Naive B cell (primary cell): ENCODE results near the gene TEP1. TPM values are rescaled to one million over a fixed set of nuclear protein-coding genes. Genes with fewer than 3 reads are reported as not detected.

Experiments
- ATAC-seq, 2 donors: fragments of 150-1000 bp; cut with Tn5 transposase; 2 replicates each; pipeline ENCODE4 v1.10.0; 2021; ENCODE audit warnings: low read depth in 2 of 2, mild to moderate bottlenecking in 2 of 2, moderate library complexity in 2 of 2
- DNase-seq: peaks from one replicate; pipeline ENCODE4 v3.0.0; 2022
- H3K27ac Mint-ChIP-seq, 6 donors: one replicate each; pipeline ENCODE4 v1.8.0; 2020 to 2022; ENCODE audit warnings: mild to moderate bottlenecking in 6 of 6, mixed read lengths in 6 of 6, moderate library complexity in 5 of 6, inconsistent platforms in 2 of 6
- H3K27me3 Mint-ChIP-seq, 3 donors: one replicate each; pipeline ENCODE4 v1.8.0; 2021 to 2022; ENCODE audit warnings: mixed read lengths in 3 of 3, mild to moderate bottlenecking in 1 of 3
- H3K36me3 Mint-ChIP-seq, 2 donors: one replicate each; pipeline ENCODE4 v1.8.0; 2020 to 2022; ENCODE audit warnings: mixed read lengths in 2 of 2, inconsistent platforms in 1 of 2, mild to moderate bottlenecking in 1 of 2
- H3K4me1 Mint-ChIP-seq, 3 donors: one replicate each; pipeline ENCODE4 v1.8.0; 2020 to 2022; ENCODE audit warnings: mixed read lengths in 3 of 3, inconsistent platforms in 1 of 3, mild to moderate bottlenecking in 1 of 3, moderate library complexity in 1 of 3
- H3K4me3 Mint-ChIP-seq, 8 donors: one replicate each; pipeline ENCODE4 v1.8.0; 2020 to 2022; ENCODE audit warnings: mild to moderate bottlenecking in 8 of 8, mixed read lengths in 8 of 8, moderate library complexity in 8 of 8, inconsistent platforms in 2 of 8
- H3K9me3 Mint-ChIP-seq, 7 donors: one replicate each; pipeline ENCODE4 v1.8.0; 2020 to 2022; ENCODE audit warnings: mixed read lengths in 7 of 7, mild to moderate bottlenecking in 5 of 7, inconsistent platforms in 2 of 7, moderate library complexity in 1 of 7
- polyA plus RNA-seq, 6 donors: library from polyadenylated mRNA; unstranded; fragments of 300-500 nt; fragmentation: Illumina TruSeq; gene quantifications; one replicate each; pipeline ENCODE4 v1.2.3, GENCODE V29; 2021; ENCODE audit warnings: low read depth in 6 of 6

Gene TEP1
- polyA plus RNA-seq, 6 donors from 2014 or later = 0.15 to 17.2 (median 7.7) TPM

GRCh38 chr14:20400589-20400964 is 12.7 kb downstream of the TEP1 start:
- no peak overlapping the region for H3K4me3 Mint-ChIP-seq
- H3K27ac Mint-ChIP-seq = peak overlapping the region in 2 of 6 donors; percentile 15 to 81
- H3K36me3 Mint-ChIP-seq = peaks cover 35 to 37% of the 10 kb centered on the region in 2 donors
- H3K9me3 Mint-ChIP-seq = no peaks in the 10 kb centered on the region
- H3K27me3 Mint-ChIP-seq = no peaks in the 10 kb centered on the region
- no peak for ATAC-seq
- peaks cover 5 to 20% (median 11%) of the 10 kb centered on the region in 3 donors for H3K4me1 Mint-ChIP-seq
- no peak for DNase-seq

- DNase-seq = no peak
- H3K4me1 Mint-ChIP-seq = peaks cover 0 to 16% (median 5%) of the 10 kb centered on the region in 3 donors
- H3K36me3 Mint-ChIP-seq = peaks cover 25 to 34% of the 10 kb centered on the region in 2 donors
- no peak for ATAC-seq
- H3K27me3 Mint-ChIP-seq = no peaks in the 10 kb centered on the region
- no peak overlapping the region for H3K27ac Mint-ChIP-seq
- no peaks in the 10 kb centered on the region for H3K9me3 Mint-ChIP-seq
- no peak overlapping the region for H3K4me3 Mint-ChIP-seq
These were observed 15.8 kb downstream of the TEP1 start for GRCh38 chr14:20397511-20397910.

- H3K27ac Mint-ChIP-seq = peak overlapping the region in 1 of 6 donors; percentile 89
These were observed 21.8 kb downstream of the TEP1 start for GRCh38 chr14:20391505-20391904.

GRCh38 chr14:20388159-20388558 is 25.1 kb downstream of the TEP1 start:
- Mint-ChIP-seq H3K4me3 (no peak overlapping the region), H3K27me3 (no peaks in the 10 kb centered on the region), H3K4me1 (peaks cover 5 to 20% (median 7%) of the 10 kb centered on the region in 3 donors), H3K27ac (peak overlapping the region in 3 of 6 donors; percentile 10 to 26 (median 21)), H3K9me3 (no peaks in the 10 kb centered on the region), H3K36me3 (peaks cover 12 to 41% of the 10 kb centered on the region in 2 donors)
- ATAC-seq = no peak
- no peak for DNase-seq

More at GRCh38 chr14:20391505-20391904, 21.8 kb downstream of the TEP1 start:
- ATAC-seq (no peak), DNase-seq (no peak)
- Mint-ChIP-seq H3K9me3 (no peaks in the 10 kb centered on the region), H3K27me3 (no peaks in the 10 kb centered on the region), H3K4me1 (peaks cover 7 to 20% (median 10%) of the 10 kb centered on the region in 3 donors), H3K36me3 (peaks cover 29 to 42% of the 10 kb centered on the region in 2 donors), H3K4me3 (no peak overlapping the region)

- peak; percentile 52 to 56 for ATAC-seq
- no peaks in the 10 kb centered on the region for H3K9me3 Mint-ChIP-seq
- peaks cover 12 to 43% of the 10 kb centered on the region in 2 donors for H3K36me3 Mint-ChIP-seq
- no peak for DNase-seq
- peaks cover 5 to 20% (median 7%) of the 10 kb centered on the region in 3 donors for H3K4me1 Mint-ChIP-seq
- peak overlapping the region in 2 of 6 donors; percentile 10 to 76 for H3K27ac Mint-ChIP-seq
- no peak overlapping the region for H3K4me3 Mint-ChIP-seq
- H3K27me3 Mint-ChIP-seq = no peaks in the 10 kb centered on the region
These were observed 25.7 kb downstream of the TEP1 start for GRCh38 chr14:20387576-20387975.

GRCh38 chr14:20386276-20386855 is 26.9 kb downstream of the TEP1 start:
- Mint-ChIP-seq H3K36me3 (peaks cover 12 to 50% of the 10 kb centered on the region in 2 donors), H3K27me3 (no peaks in the 10 kb centered on the region), H3K27ac (peak overlapping the region in 2 of 6 donors; percentile 18 to 42), H3K4me3 (no peak overlapping the region), H3K4me1 (peaks cover 5 to 18% (median 7%) of the 10 kb centered on the region in 3 donors), H3K9me3 (no peaks in the 10 kb centered on the region)
- DNase-seq (no peak), ATAC-seq (no peak)

- ATAC-seq (no peak), DNase-seq (no peak)
- H3K9me3 Mint-ChIP-seq = no peaks in the 10 kb centered on the region
- H3K36me3 Mint-ChIP-seq = peaks cover 19 to 50% of the 10 kb centered on the region in 2 donors
- no peaks in the 10 kb centered on the region for H3K27me3 Mint-ChIP-seq
- no peak overlapping the region for H3K4me3 Mint-ChIP-seq
- H3K4me1 Mint-ChIP-seq = peaks cover 5 to 15% (median 7%) of the 10 kb centered on the region in 3 donors
- peak overlapping the region in 1 of 6 donors; percentile 23 for H3K27ac Mint-ChIP-seq
These were observed 28.4 kb downstream of the TEP1 start for GRCh38 chr14:20384886-20385285.

- Mint-ChIP-seq H3K9me3 (no peaks in the 10 kb centered on the region), H3K36me3 (peaks cover 19 to 50% of the 10 kb centered on the region in 2 donors), H3K4me3 (no peak overlapping the region), H3K27me3 (no peaks in the 10 kb centered on the region), H3K4me1 (peaks cover 5 to 11% (median 7%) of the 10 kb centered on the region in 3 donors), H3K27ac (peak overlapping the region in 2 of 6 donors; percentile 23 to 44)
- no peak for ATAC-seq
- DNase-seq = no peak
These were observed 29.0 kb downstream of the TEP1 start for GRCh38 chr14:20384321-20384720.

- Mint-ChIP-seq H3K27ac (peak overlapping the region in 1 of 6 donors; percentile 62), H3K9me3 (no peaks in the 10 kb centered on the region), H3K4me3 (no peak overlapping the region), H3K36me3 (peaks cover 19 to 45% of the 10 kb centered on the region in 2 donors), H3K4me1 (peaks cover 5 to 11% (median 7%) of the 10 kb centered on the region in 3 donors), H3K27me3 (no peaks in the 10 kb centered on the region)
- DNase-seq (no peak), ATAC-seq (no peak)
These were observed 29.7 kb downstream of the TEP1 start for GRCh38 chr14:20383636-20384035.

GRCh38 chr14:20383032-20383431 is 30.3 kb downstream of the TEP1 start:
- H3K36me3 Mint-ChIP-seq = peaks cover 17 to 42% of the 10 kb centered on the region in 2 donors
- no peak overlapping the region for H3K4me3 Mint-ChIP-seq
- no peaks in the 10 kb centered on the region for H3K27me3 Mint-ChIP-seq
- no peaks in the 10 kb centered on the region for H3K9me3 Mint-ChIP-seq
- DNase-seq (no peak), ATAC-seq (no peak)
- no peak overlapping the region for H3K27ac Mint-ChIP-seq
- peaks cover 4 to 8% (median 4%) of the 10 kb centered on the region in 3 donors for H3K4me1 Mint-ChIP-seq

GRCh38 chr14:20382526-20382925 is 30.8 kb downstream of the TEP1 start:
- Mint-ChIP-seq H3K36me3 (peaks cover 17 to 42% of the 10 kb centered on the region in 2 donors), H3K9me3 (no peaks in the 10 kb centered on the region), H3K27me3 (no peaks in the 10 kb centered on the region), H3K4me3 (no peak overlapping the region), H3K4me1 (peaks cover 0 to 4% (median under 1%) of the 10 kb centered on the region in 3 donors), H3K27ac (peak overlapping the region in 2 of 6 donors; percentile 6 to 73)
- ATAC-seq = no peak
- no peak for DNase-seq

GRCh38 chr14:20381341-20381740 is 32.0 kb downstream of the TEP1 start:
- Mint-ChIP-seq H3K27me3 (no peaks in the 10 kb centered on the region), H3K9me3 (no peaks in the 10 kb centered on the region), H3K4me3 (peak overlapping the region in 1 of 8 donors; percentile 31), H3K4me1 (peaks cover 0 to 4% (median 0%) of the 10 kb centered on the region in 3 donors), H3K36me3 (peaks cover 17 to 49% of the 10 kb centered on the region in 2 donors), H3K27ac (peak overlapping the region in 4 of 6 donors; percentile 20 to 87 (median 42))
- no peak for DNase-seq
- no peak for ATAC-seq

GRCh38 chr14:20380681-20381080 is 32.6 kb downstream of the TEP1 start:
- DNase-seq (no peak), ATAC-seq (no peak)
- Mint-ChIP-seq H3K27ac (peak overlapping the region in 2 of 6 donors; percentile 30 to 87), H3K9me3 (no peaks in the 10 kb centered on the region), H3K4me1 (peaks cover 0 to 4% (median 1%) of the 10 kb centered on the region in 3 donors), H3K4me3 (no peak overlapping the region), H3K27me3 (no peaks in the 10 kb centered on the region), H3K36me3 (peaks cover 17 to 55% of the 10 kb centered on the region in 2 donors)

- no peak for ATAC-seq
- H3K27me3 Mint-ChIP-seq = no peaks in the 10 kb centered on the region
- DNase-seq = no peak
- no peaks in the 10 kb centered on the region for H3K9me3 Mint-ChIP-seq
- H3K4me1 Mint-ChIP-seq = peaks cover 0 to 4% (median 4%) of the 10 kb centered on the region in 3 donors
- peaks cover 17 to 58% of the 10 kb centered on the region in 2 donors for H3K36me3 Mint-ChIP-seq
- H3K4me3 Mint-ChIP-seq = no peak overlapping the region
- H3K27ac Mint-ChIP-seq = no peak overlapping the region
These were observed 33.6 kb downstream of the TEP1 start for GRCh38 chr14:20379743-20380142.
